Neuron (in vitro differentiated cells): ENCODE results near the gene TTC21A.

ENCODE experiments used
- H2AFZ ChIP-seq: one replicate; pipeline ENCODE4 v1.6.1; 2013; ENCODE audit warnings: low read depth, mild to moderate bottlenecking, inconsistent platforms, low read length, moderate library complexity
- H3K27me3 ChIP-seq: one replicate; pipeline ENCODE4 v1.6.1; 2013; ENCODE audit warnings: low read length; ENCODE audit not compliant: insufficient read depth
- H3K36me3 ChIP-seq: one replicate; pipeline ENCODE4 v1.6.1; 2013; ENCODE audit warnings: low read length; ENCODE audit not compliant: insufficient read depth
- H3K4me1 ChIP-seq: one replicate; pipeline ENCODE4 v1.6.1; 2013; ENCODE audit warnings: low read length; ENCODE audit not compliant: insufficient read depth
- H3K4me3 ChIP-seq: 2 replicates; pipeline ENCODE4 v1.5.1; 2013; ENCODE audit warnings: mild to moderate bottlenecking, low read length, moderate library complexity
- H3K9me3 ChIP-seq: one replicate; pipeline ENCODE4 v1.6.1; 2013; ENCODE audit warnings: low read length

Gene TTC21A

DNA sequence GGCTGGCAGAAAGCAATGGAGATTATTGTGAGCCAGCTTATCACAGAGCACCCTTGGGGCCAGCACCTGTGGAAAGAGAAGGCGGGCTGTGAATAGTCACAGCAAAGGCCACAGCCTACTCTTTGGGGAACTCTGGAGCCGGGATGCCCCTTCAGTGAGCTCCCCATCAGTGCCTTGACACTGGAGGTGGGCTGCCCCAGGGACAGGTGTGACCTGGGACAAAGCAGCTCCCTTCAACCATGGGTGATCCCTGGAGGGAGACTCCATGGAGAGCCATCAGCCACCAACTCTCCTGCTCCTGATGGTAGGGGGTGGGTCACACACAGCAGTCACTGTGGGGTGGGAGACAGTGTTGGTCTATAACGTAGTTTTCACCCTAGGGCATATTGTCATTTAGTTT lies 5.8 kb downstream of the TTC21A start:
- Histone ChIP-seq H3K36me3 (no peaks in the 10 kb centered on the region), H3K27me3 (no peaks in the 10 kb centered on the region), H3K4me1 (no peaks in the 10 kb centered on the region), H3K9me3 (no peaks in the 10 kb centered on the region), H3K4me3 (no peak overlapping the region), H2AFZ (no peak overlapping the region)

- no peaks in the 10 kb centered on the region for H3K36me3 ChIP-seq
Measured at GRCh38 chr3:39114456-39114855, 7.0 kb downstream of the TTC21A start.

GRCh38 chr3:39115870-39116269 lies 8.4 kb downstream of the TTC21A start:
- Histone ChIP-seq H3K9me3 (no peaks in the 10 kb centered on the region), H3K27me3 (no peaks in the 10 kb centered on the region), H3K4me3 (no peak overlapping the region), H3K4me1 (no peaks in the 10 kb centered on the region), H3K36me3 (no peaks in the 10 kb centered on the region), H2AFZ (no peak overlapping the region)

More at GRCh38 chr3:39114456-39114855, 7.0 kb downstream of the TTC21A start:
- Histone ChIP-seq H3K27me3 (no peaks in the 10 kb centered on the region), H3K4me1 (no peaks in the 10 kb centered on the region), H3K9me3 (no peaks in the 10 kb centered on the region), H2AFZ (no peak overlapping the region), H3K4me3 (no peak overlapping the region)

- no peak overlapping the region for H3K4me3 ChIP-seq
- H3K27me3 ChIP-seq, result no peaks in the 10 kb centered on the region
- H3K36me3 ChIP-seq, result no peaks in the 10 kb centered on the region
- H2AFZ ChIP-seq, result no peak overlapping the region
- no peaks in the 10 kb centered on the region for H3K9me3 ChIP-seq
- H3K4me1 ChIP-seq, result no peaks in the 10 kb centered on the region
Measured at GRCh38 chr3:39118079-39118478, 10.6 kb downstream of the TTC21A start.

DNA sequence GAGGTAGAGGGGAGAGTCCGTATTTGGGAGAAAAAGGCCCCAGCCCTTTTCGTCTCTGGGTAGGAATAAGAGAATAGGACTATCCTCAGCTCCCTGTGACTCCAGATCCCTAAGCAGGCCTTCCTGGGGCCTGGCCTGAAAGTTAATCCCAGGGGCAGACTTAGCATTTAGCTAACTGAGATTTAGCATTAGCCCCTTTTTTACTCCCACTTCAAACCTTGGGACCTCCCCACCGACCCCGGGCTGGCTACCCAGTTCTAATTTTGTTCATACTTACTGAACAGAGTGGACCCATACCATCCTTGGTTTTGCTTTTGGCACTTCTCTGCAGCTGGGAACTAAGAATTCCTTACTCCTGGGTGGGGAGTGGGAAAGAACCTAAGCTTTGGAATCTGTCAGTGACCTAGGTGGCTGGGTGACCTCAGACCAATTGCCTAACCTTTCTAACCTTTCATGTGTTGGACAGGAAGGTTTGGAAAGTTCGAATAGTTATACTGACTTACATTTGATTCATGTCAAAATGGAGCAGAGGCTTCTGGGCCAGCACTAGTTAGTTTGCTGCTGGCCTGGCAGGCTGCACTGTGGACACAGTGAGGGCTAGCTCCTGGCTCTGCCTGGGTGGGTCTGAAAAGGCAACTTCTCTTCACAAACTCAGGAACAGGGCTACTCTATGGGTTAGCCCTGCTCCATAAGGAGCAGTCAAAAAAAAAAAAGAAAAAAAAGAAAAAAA lies 11.6 kb downstream of the TTC21A start:
- H3K4me1 ChIP-seq, result no peaks in the 10 kb centered on the region
- no peaks in the 10 kb centered on the region for H3K9me3 ChIP-seq
- H2AFZ ChIP-seq, result no peak overlapping the region
- H3K4me3 ChIP-seq, result no peak overlapping the region
- no peaks in the 10 kb centered on the region for H3K27me3 ChIP-seq
- H3K36me3 ChIP-seq, result no peaks in the 10 kb centered on the region

DNA sequence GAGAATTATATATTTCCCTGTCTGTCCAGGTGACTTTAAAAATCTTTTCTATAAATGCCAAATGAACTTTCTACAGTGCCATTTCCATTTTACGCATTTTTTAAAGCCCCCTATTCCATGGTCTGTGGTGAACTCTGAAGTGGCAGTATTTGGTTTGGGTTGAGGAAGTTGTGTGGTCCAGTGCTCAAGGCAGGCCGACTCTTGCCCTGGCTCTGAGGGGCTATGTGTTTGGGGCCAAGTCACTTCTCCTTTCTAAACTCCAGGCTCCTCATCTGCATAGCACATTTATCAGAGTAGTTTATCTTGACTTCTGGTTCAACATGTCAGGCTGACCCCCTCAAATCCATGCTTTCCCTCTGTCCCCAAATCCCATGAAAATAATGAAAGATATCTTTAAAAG lies 14.1 kb downstream of the TTC21A start:
- Histone ChIP-seq H2AFZ (no peak overlapping the region), H3K9me3 (no peaks in the 10 kb centered on the region), H3K4me3 (no peak overlapping the region), H3K4me1 (no peaks in the 10 kb centered on the region), H3K36me3 (no peaks in the 10 kb centered on the region), H3K27me3 (no peaks in the 10 kb centered on the region)

- no peaks in the 10 kb centered on the region for H3K4me1 ChIP-seq
- no peak overlapping the region for H3K4me3 ChIP-seq
- no peaks in the 10 kb centered on the region for H3K9me3 ChIP-seq
- H3K36me3 ChIP-seq, result no peaks in the 10 kb centered on the region
- H3K27me3 ChIP-seq, result no peaks in the 10 kb centered on the region
- H2AFZ ChIP-seq, result no peak overlapping the region
Measured at GRCh38 chr3:39122813-39123212, 15.3 kb downstream of the TTC21A start.

GRCh38 chr3:39124876-39125840 lies 17.7 kb downstream of the TTC21A start:
- no peaks in the 10 kb centered on the region for H3K9me3 ChIP-seq
- no peak overlapping the region for H2AFZ ChIP-seq
- H3K27me3 ChIP-seq, result no peaks in the 10 kb centered on the region
- no peaks in the 10 kb centered on the region for H3K4me1 ChIP-seq
- H3K36me3 ChIP-seq, result no peaks in the 10 kb centered on the region
- H3K4me3 ChIP-seq, result no peak overlapping the region

- Histone ChIP-seq H3K4me3 (no peak overlapping the region), H2AFZ (no peak overlapping the region), H3K27me3 (no peaks in the 10 kb centered on the region), H3K9me3 (no peaks in the 10 kb centered on the region), H3K4me1 (no peaks in the 10 kb centered on the region), H3K36me3 (no peaks in the 10 kb centered on the region)
Measured at GRCh38 chr3:39125841-39126500, 18.5 kb downstream of the TTC21A start.

- Histone ChIP-seq H3K9me3 (no peaks in the 10 kb centered on the region), H3K4me3 (no peak overlapping the region), H3K36me3 (no peaks in the 10 kb centered on the region), H3K27me3 (no peaks in the 10 kb centered on the region), H3K4me1 (no peaks in the 10 kb centered on the region), H2AFZ (no peak overlapping the region)
Measured at GRCh38 chr3:39126532-39127071, 19.1 kb downstream of the TTC21A start.

- H3K4me3 ChIP-seq, result no peak overlapping the region
- H3K9me3 ChIP-seq, result no peaks in the 10 kb centered on the region
- no peaks in the 10 kb centered on the region for H3K36me3 ChIP-seq
- H3K4me1 ChIP-seq, result no peaks in the 10 kb centered on the region
- no peak overlapping the region for H2AFZ ChIP-seq
- no peaks in the 10 kb centered on the region for H3K27me3 ChIP-seq
Measured at GRCh38 chr3:39127269-39127907, 19.9 kb downstream of the TTC21A start.

DNA sequence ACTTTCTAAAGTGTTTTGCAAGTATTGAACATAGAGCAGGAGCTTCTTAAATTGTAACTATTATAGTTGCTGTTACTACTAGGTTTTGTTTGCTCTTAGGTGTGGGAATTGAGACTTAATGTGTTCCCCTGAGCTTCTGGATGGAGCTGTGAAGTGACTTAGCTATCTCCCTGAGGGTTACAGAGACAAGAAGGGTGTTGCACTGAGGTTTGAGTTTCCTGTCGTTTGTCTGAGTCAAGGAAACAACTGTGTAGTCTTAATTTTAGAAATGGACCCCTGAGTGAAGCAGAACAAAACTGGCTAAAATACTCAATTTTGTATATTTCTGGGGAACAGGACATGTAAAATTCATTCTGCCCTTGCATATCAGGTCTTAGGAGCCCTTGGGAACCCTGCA lies 20.4 kb downstream of the TTC21A start:
- Histone ChIP-seq H3K4me3 (no peak overlapping the region), H3K27me3 (no peaks in the 10 kb centered on the region), H3K36me3 (no peaks in the 10 kb centered on the region), H2AFZ (no peak overlapping the region), H3K9me3 (no peaks in the 10 kb centered on the region), H3K4me1 (no peaks in the 10 kb centered on the region)
